ENCODE data around the gene SLC6A11. TPM values are rescaled to one million over a fixed set of nuclear protein-coding genes. Genes with fewer than 3 reads are reported as not detected.

The SLC6A11 gene
- total RNA-seq, 4 donors from 2014 or later: not detected

DNA sequence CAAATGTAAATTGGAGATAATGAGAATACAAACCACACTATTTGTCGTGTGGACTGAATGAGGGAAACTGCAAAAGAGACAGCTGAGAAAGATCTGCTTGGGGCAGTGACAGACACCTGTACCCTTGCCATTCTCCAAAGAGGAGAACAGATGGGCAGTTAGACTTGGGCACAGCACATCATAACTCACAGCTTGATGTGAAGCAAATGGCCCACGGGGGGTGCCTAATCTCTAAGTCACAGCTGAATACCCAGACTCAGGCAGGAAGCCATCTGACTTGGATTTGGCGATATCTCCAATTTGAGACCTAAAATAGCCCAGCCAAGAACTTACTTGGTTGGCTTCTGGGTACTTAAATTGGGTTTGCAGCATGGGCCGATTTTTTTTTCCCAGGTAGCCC is 10.0 kb upstream of the SLC6A11 start:
- 65 to 72% methylated on average over 4 of the region's 4 CpGs for WGBS, 2 donors
- Histone ChIP-seq H3K36me3 (no peaks in the 10 kb centered on the region), H3K4me1 (no peaks in the 10 kb centered on the region), H3K27ac (no peak overlapping the region), H3K27me3 (no peaks in the 10 kb centered on the region), H3K4me3 (replicated peaks in 1 of 3) (no peak overlapping the region), H3K9me3 (no peaks in the 10 kb centered on the region)
- no peak for DNase-seq
- TF ChIP-seq POLR2A (IDR thresholded peaks at IDR 0.05): no peak
- TF ChIP-seq, protein P1, sequence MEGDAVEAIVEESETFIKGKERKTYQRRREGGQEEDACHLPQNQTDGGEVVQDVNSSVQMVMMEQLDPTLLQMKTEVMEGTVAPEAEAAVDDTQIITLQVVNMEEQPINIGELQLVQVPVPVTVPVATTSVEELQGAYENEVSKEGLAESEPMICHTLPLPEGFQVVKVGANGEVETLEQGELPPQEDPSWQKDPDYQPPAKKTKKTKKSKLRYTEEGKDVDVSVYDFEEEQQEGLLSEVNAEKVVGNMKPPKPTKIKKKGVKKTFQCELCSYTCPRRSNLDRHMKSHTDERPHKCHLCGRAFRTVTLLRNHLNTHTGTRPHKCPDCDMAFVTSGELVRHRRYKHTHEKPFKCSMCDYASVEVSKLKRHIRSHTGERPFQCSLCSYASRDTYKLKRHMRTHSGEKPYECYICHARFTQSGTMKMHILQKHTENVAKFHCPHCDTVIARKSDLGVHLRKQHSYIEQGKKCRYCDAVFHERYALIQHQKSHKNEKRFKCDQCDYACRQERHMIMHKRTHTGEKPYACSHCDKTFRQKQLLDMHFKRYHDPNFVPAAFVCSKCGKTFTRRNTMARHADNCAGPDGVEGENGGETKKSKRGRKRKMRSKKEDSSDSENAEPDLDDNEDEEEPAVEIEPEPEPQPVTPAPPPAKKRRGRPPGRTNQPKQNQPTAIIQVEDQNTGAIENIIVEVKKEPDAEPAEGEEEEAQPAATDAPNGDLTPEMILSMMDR (IDR thresholded peaks at IDR 0.05): no peak
- intact Hi-C loops (cut with DNase I): no loop called here

DNA sequence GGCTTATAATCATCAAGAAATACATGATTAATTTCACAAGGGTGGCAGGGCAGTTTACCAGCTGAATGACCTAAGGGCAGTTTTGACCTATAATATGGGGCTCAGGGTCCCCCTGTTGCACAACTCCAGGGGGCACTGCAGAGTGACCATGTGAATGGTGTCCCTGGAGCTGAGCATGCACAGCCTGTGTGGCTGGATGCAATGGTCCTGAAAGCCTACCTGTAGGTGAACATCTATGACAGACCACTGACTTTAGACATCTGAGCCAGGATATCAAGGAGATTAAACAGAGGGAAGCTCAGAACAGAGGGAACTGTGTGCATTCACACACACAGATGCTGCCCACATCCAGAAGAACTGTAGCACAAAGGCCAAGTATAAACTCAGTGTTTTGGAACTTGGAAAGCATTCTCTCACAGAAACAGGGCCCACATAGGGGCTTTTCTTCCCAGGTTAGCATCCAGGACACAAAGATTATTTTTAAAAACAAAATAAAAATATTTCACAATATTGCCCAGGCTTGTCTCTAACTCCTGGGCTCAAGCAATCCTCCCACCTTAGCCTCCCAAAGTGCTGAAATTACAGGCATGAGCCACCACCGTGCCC is 7.8 kb upstream of the SLC6A11 start:
- H3K9me3 ChIP-seq: no peaks in the 10 kb centered on the region
- no peak overlapping the region for H3K27ac ChIP-seq
- no peak for TF ChIP-seq POLR2A (IDR thresholded peaks at IDR 0.05)
- TF ChIP-seq, protein P1 (IDR thresholded peaks at IDR 0.05): no peak
- no peak for DNase-seq
- H3K4me3 ChIP-seq (replicated peaks in 1 of 3): no peak overlapping the region
- H3K4me1 ChIP-seq: no peaks in the 10 kb centered on the region
- no peaks in the 10 kb centered on the region for H3K27me3 ChIP-seq
- WGBS, 2 donors: 80 to 93% methylated on average over 1 of the region's 1 CpG
- intact Hi-C loops (cut with DNase I): no loop called here
- H3K36me3 ChIP-seq: no peaks in the 10 kb centered on the region

DNA sequence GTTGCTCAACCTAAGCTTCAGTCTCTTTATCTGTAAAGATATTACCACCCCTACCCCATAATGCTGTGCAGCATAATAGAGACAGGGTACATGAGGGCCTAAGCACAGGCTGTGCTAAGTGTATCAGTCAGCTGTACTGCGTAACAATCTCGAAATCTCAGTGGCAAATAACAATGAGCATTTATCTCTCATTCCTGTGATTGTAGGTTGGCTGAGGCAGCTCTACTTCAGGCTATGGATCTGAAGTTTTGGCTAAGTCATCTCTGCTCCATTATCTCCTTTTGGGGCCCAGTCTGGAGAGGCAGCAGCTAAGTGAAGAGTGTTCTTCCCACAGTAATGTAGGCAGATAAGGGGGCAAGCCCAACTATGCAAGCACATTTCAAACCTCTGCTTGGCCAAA is 7.1 kb upstream of the SLC6A11 start:
- intact Hi-C loops (cut with DNase I): no loop called here
- Histone ChIP-seq H3K36me3 (no peaks in the 10 kb centered on the region), H3K27me3 (no peaks in the 10 kb centered on the region), H3K9me3 (no peaks in the 10 kb centered on the region), H3K4me3 (replicated peaks in 1 of 3) (no peak overlapping the region), H3K27ac (no peak overlapping the region), H3K4me1 (no peaks in the 10 kb centered on the region)
- 89 to 97% methylated on average over 2 of the region's 2 CpGs for WGBS, 2 donors
- TF ChIP-seq, protein P1 (IDR thresholded peaks at IDR 0.05): no peak
- TF ChIP-seq POLR2A (IDR thresholded peaks at IDR 0.05): no peak
- DNase-seq: no peak

DNA sequence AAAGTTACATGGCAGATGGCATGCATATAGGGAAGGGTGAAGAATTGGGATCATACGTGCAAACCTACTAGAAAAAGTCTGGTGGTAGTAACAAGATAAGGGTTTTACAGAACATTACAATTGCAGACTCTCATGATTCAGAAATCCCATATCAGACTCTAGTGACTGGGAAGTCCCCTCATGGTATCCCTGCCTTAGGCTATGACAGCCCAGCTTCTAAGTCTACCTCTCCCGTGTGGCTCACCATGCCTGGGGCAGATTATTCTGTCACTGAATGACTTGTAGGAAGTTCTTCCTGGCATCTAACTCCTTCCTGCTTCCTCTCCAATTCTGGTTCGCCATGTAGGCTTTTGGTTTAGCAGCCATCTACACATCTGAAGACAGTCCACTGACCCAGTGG is 5.7 kb upstream of the SLC6A11 start:
- no peaks in the 10 kb centered on the region for H3K27me3 ChIP-seq
- H3K4me3 ChIP-seq (replicated peaks in 1 of 3): no peak overlapping the region
- no peak overlapping the region for H3K27ac ChIP-seq
- no peaks in the 10 kb centered on the region for H3K4me1 ChIP-seq
- no peak for DNase-seq
- 79 to 87% methylated on average over 3 of the region's 3 CpGs for WGBS, 2 donors
- H3K36me3 ChIP-seq: no peaks in the 10 kb centered on the region
- intact Hi-C loops (cut with DNase I): no loop called here
- TF ChIP-seq, protein P1 (IDR thresholded peaks at IDR 0.05): no peak
- TF ChIP-seq POLR2A (IDR thresholded peaks at IDR 0.05): no peak
- no peaks in the 10 kb centered on the region for H3K9me3 ChIP-seq

DNA sequence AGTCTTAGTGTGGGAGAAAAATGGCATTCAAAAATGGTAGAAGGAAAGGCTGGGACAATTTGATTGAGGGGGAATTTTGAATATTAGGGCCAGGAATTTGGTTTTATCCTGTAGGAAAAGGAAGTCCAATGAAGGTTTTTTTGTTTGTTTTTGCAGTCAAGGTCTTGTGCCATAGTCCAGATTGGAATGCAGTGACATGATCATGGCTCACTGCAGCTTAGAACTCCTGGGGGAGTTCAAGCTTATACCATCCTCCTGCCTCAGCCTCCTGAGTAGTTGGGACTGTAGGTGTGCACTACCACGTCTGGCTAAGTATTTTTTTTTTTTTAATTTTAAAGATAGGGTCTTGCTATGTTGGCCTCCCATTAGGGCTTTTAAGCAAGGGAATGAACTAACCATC is 2.6 kb upstream of the SLC6A11 start:
- Histone ChIP-seq H3K27me3 (no peaks in the 10 kb centered on the region), H3K4me1 (peaks cover 3 to 9% of the 10 kb centered on the region in 2 donors), H3K9me3 (no peaks in the 10 kb centered on the region), H3K4me3 (replicated peaks in 1 of 3) (no peak overlapping the region), H3K27ac (no peak overlapping the region), H3K36me3 (no peaks in the 10 kb centered on the region)
- no peak for DNase-seq
- intact Hi-C loops (cut with DNase I): no loop called here
- 70% methylated on average over 1 of the region's 1 CpG for WGBS, 2 donors
- TF ChIP-seq POLR2A (IDR thresholded peaks at IDR 0.05): no peak
- TF ChIP-seq, protein P1 (IDR thresholded peaks at IDR 0.05): no peak
